NCI-H524 (cell line): ENCODE data around the gene FKBP8.

Experiments
- DNase-seq, 2 experiments: peaks; one replicate each; lab custom pipeline; 2025; lab: John Stamatoyannopoulos, UW

FKBP8 gene

GRCh38 chr19:18502246-18502637 lies 41.1 kb downstream of the FKBP8 start:
- no peak for DNase-seq

- no peak for DNase-seq
Measured at GRCh38 chr19:18501832-18502231, 41.5 kb downstream of the FKBP8 start.

GRCh38 chr19:18501351-18501750 lies 42.0 kb downstream of the FKBP8 start:
- no peak for DNase-seq

- no peak for DNase-seq
Measured at GRCh38 chr19:18500799-18501198, 42.6 kb downstream of the FKBP8 start.

GRCh38 chr19:18500376-18500775 lies 43.0 kb downstream of the FKBP8 start:
- no peak for DNase-seq

GRCh38 chr19:18499055-18499775 lies 44.2 kb downstream of the FKBP8 start:
- DNase-seq: no peak

GRCh38 chr19:18496980-18497256 lies 46.5 kb downstream of the FKBP8 start:
- DNase-seq: no peak

- no peak for DNase-seq
Measured at GRCh38 chr19:18496167-18496979, 47.0 kb downstream of the FKBP8 start.

GRCh38 chr19:18495204-18495911 lies 48.0 kb downstream of the FKBP8 start:
- DNase-seq: no peak

GRCh38 chr19:18494267-18494607 lies 49.1 kb downstream of the FKBP8 start:
- no peak for DNase-seq

- no peak for DNase-seq
Measured at GRCh38 chr19:18493440-18494266, 49.7 kb downstream of the FKBP8 start.

GRCh38 chr19:18491995-18492953 lies 51.1 kb downstream of the FKBP8 start:
- DNase-seq: no peak

- no peak for DNase-seq
Measured at GRCh38 chr19:18490728-18491127, 52.6 kb downstream of the FKBP8 start.

GRCh38 chr19:18489627-18490184 lies 53.7 kb downstream of the FKBP8 start:
- DNase-seq: no peak

- DNase-seq: peak; percentile 38 to 58
Measured at GRCh38 chr19:18488838-18489626, 54.3 kb downstream of the FKBP8 start.

- no peak for DNase-seq
Measured at GRCh38 chr19:18488403-18488723, 55.0 kb downstream of the FKBP8 start.

GRCh38 chr19:18487576-18488402 lies 55.6 kb downstream of the FKBP8 start:
- no peak for DNase-seq

- no peak for DNase-seq
Measured at GRCh38 chr19:18486746-18487145, 56.6 kb downstream of the FKBP8 start.

- DNase-seq: no peak
Measured at GRCh38 chr19:18484992-18485391, 58.4 kb downstream of the FKBP8 start.
